ENCODE data around the gene PSMB2.

Gene PSMB2

DNA sequence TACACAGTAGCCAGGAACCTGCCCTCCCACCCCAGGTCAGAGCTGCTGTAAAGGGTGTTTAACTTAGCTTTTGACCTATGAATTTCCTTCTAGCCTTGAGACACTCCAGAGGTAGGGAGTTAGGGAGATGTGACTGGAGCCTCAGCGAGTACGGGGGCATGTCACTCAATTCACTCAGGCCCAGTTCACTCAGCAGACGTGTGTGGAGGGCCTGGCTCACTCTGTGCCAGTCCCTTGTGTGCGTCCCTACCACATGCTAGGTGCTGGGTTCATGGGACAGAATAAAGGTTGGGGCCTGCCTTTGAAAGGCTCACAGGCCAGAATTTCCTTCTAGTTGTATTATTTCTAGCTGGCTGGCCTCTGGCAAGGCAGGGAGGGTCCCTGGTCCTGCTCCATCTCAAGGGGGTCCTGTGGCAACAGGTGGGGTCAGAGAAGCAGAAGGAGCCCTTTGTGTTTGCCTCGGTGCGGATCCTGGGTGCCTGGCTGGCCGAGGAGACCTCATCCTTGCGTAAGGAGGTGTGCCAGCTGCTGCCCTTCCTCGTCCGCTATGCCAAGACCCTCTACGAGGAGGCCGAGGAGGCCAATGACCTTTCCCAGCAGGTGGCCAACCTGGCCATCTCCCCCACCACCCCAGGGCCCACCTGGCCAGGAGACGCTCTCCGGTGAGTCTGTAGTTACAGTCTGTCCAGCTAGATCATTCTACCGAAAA, 79.2 kb downstream of the PSMB2 start:
- no peaks in the 10 kb centered on the region for H3K27me3 ChIP-seq (ENCODE audit: insufficient read depth, poor library complexity, severe bottlenecking)
- TF ChIP-seq CTCF (IDR thresholded peaks at IDR 0.05; ENCODE audit: poor library complexity, severe bottlenecking) = no peak
- no peak for ATAC-seq (ENCODE audit: low read depth)
- DNase-seq (ENCODE audit: low spot score) = no peak
- H3K27ac ChIP-seq (ENCODE audit: poor library complexity, severe bottlenecking) = no peak overlapping the region
- peaks cover 17% of the 10 kb centered on the region; the same call in 1 of the 2 replicates for H3K36me3 ChIP-seq (ENCODE audit: low read depth)
- H3K4me1 ChIP-seq (ENCODE audit: insufficient read depth, poor library complexity, severe bottlenecking) = no peaks in the 10 kb centered on the region
- H3K4me3 ChIP-seq (ENCODE audit: severe bottlenecking) = no peak overlapping the region
- H3K9me3 ChIP-seq (ENCODE audit: severe bottlenecking) = no peaks in the 10 kb centered on the region

DNA sequence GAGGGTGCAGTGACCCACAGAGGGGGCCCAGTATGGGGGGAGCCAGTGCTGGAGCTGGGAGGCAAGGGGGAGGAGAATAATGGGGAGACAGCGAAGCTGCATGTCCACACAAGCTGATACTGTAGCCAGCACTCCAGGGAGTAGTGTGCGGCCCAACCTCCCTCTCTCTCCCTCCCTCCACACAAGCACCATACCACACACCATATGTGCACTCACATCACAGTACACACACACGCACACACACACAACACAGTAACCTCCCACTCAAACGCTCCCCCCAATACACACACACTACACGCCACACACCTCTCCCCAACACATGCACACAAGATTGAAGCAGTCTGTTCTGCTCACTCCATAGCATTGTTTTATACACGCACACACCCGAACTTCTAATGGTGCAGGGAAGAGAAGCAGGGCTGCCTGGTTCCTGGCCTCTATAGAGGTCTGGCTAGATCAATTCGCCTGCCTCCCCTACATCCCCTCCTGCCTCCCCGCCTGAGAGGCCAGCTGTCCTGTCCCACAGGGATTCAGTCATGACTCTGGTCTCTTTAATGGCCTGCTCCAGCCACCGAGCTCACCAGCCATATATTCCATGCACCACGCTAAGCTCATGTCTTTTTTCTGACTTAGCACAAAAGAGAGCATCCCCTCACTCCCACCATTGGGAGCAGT, 79.9 kb downstream of the PSMB2 start:
- Histone ChIP-seq H3K36me3 (ENCODE audit: low read depth) (peaks cover 17% of the 10 kb centered on the region; the same call in 1 of the 2 replicates), H3K4me3 (ENCODE audit: severe bottlenecking) (no peak overlapping the region), H3K27ac (ENCODE audit: poor library complexity, severe bottlenecking) (no peak overlapping the region), H3K27me3 (ENCODE audit: insufficient read depth, poor library complexity, severe bottlenecking) (no peaks in the 10 kb centered on the region), H3K9me3 (ENCODE audit: severe bottlenecking) (no peaks in the 10 kb centered on the region), H3K4me1 (ENCODE audit: insufficient read depth, poor library complexity, severe bottlenecking) (no peaks in the 10 kb centered on the region)
- TF ChIP-seq CTCF (IDR thresholded peaks at IDR 0.05; ENCODE audit: poor library complexity, severe bottlenecking) = no peak
- no peak for DNase-seq (ENCODE audit: low spot score)
- ATAC-seq (ENCODE audit: low read depth) = no peak

GRCh38 chr1:35560256-35561225, 80.8 kb downstream of the PSMB2 start:
- peaks cover 17% of the 10 kb centered on the region; the same call in 1 of the 2 replicates for H3K36me3 ChIP-seq (ENCODE audit: low read depth)
- H3K9me3 ChIP-seq (ENCODE audit: severe bottlenecking) = no peaks in the 10 kb centered on the region
- H3K27me3 ChIP-seq (ENCODE audit: insufficient read depth, poor library complexity, severe bottlenecking) = no peaks in the 10 kb centered on the region
- H3K4me3 ChIP-seq (ENCODE audit: severe bottlenecking) = no peak overlapping the region
- H3K4me1 ChIP-seq (ENCODE audit: insufficient read depth, poor library complexity, severe bottlenecking) = peaks cover 6% of the 10 kb centered on the region
- DNase-seq (ENCODE audit: low spot score) (no peak), ATAC-seq (ENCODE audit: low read depth) (no peak)
- no peak for TF ChIP-seq CTCF (IDR thresholded peaks at IDR 0.05; ENCODE audit: poor library complexity, severe bottlenecking)
- no peak overlapping the region for H3K27ac ChIP-seq (ENCODE audit: poor library complexity, severe bottlenecking)

GRCh38 chr1:35559317-35559944, 81.9 kb downstream of the PSMB2 start:
- DNase-seq (ENCODE audit: low spot score) = no peak
- Histone ChIP-seq H3K4me1 (ENCODE audit: insufficient read depth, poor library complexity, severe bottlenecking) (peaks cover 14% of the 10 kb centered on the region), H3K36me3 (ENCODE audit: low read depth) (peaks cover 10% of the 10 kb centered on the region; the same call in 1 of the 2 replicates), H3K27ac (ENCODE audit: poor library complexity, severe bottlenecking) (no peak overlapping the region), H3K27me3 (ENCODE audit: insufficient read depth, poor library complexity, severe bottlenecking) (no peaks in the 10 kb centered on the region), H3K9me3 (ENCODE audit: severe bottlenecking) (no peaks in the 10 kb centered on the region), H3K4me3 (ENCODE audit: severe bottlenecking) (no peak overlapping the region)
- TF ChIP-seq CTCF (IDR thresholded peaks at IDR 0.05; ENCODE audit: poor library complexity, severe bottlenecking) = no peak
- no peak for ATAC-seq (ENCODE audit: low read depth)
